H9 (cell line): ENCODE measurements around the gene PKNOX2. TPM values are rescaled to one million over a fixed set of nuclear protein-coding genes. Genes with fewer than 3 reads are reported as not detected.

ENCODE experiments used
- DNase-seq: peaks from one replicate; pipeline ENCODE4 v3.0.0-alpha.2; 2017
- H2AFZ ChIP-seq: one replicate; pipeline ENCODE4 v1.6.1; 2013; ENCODE audit warnings: mild to moderate bottlenecking, low read length, control low read depth, moderate library complexity
- H2AK5ac ChIP-seq: 2 replicates; pipeline ENCODE4 v1.6.1; 2013; ENCODE audit warnings: low read length, control low read depth, mixed read lengths; ENCODE audit not compliant: insufficient read length
- H2BK120ac ChIP-seq: one replicate; pipeline ENCODE4 v1.6.1; 2013; ENCODE audit warnings: low read depth, mild to moderate bottlenecking, low read length, control low read depth, inconsistent platforms; ENCODE audit not compliant: poor library complexity, severe bottlenecking
- H2BK12ac ChIP-seq: 2 replicates; pipeline ENCODE4 v1.6.1; 2013; ENCODE audit warnings: low read length, control low read depth, mixed read lengths, low read depth; ENCODE audit not compliant: insufficient read length
- H2BK15ac ChIP-seq: 2 replicates; pipeline ENCODE4 v1.6.1; 2013; ENCODE audit warnings: low read depth, low read length, control low read depth
- H2BK20ac ChIP-seq: one replicate; pipeline ENCODE4 v1.6.1; 2013; ENCODE audit warnings: low read depth, mild to moderate bottlenecking, low read length, control low read depth, inconsistent platforms; ENCODE audit not compliant: poor library complexity, severe bottlenecking
- H2BK5ac ChIP-seq: 2 replicates; pipeline ENCODE4 v1.6.1; 2013; ENCODE audit warnings: low read length, control low read depth, mixed read lengths; ENCODE audit not compliant: insufficient read length
- H3K14ac ChIP-seq: 2 replicates; pipeline ENCODE4 v1.6.1; 2013; ENCODE audit warnings: low read length, control low read depth; ENCODE audit not compliant: insufficient read depth
- H3K18ac ChIP-seq: 2 replicates; pipeline ENCODE4 v1.6.1; 2013; ENCODE audit warnings: low read depth, mild to moderate bottlenecking, mixed read lengths, low read length, control low read depth; ENCODE audit not compliant: insufficient read length
- H3K23ac ChIP-seq: 2 replicates; pipeline ENCODE4 v1.6.1; 2013; ENCODE audit warnings: low read length, control low read depth, mixed read lengths, low read depth; ENCODE audit not compliant: insufficient read length
- H3K23me2 ChIP-seq: 2 replicates; pipeline ENCODE4 v1.6.1; 2013; ENCODE audit warnings: low read depth, mild to moderate bottlenecking, mixed read lengths, low read length, control low read depth; ENCODE audit not compliant: insufficient read length, poor library complexity, severe bottlenecking
- H3K27ac ChIP-seq: 2 replicates; pipeline ENCODE4 v1.5.1; 2013; ENCODE audit warnings: low read length, control low read depth, mixed read lengths, low read depth; ENCODE audit not compliant: insufficient read length
- H3K27me3 ChIP-seq: 2 replicates; pipeline ENCODE4 v1.6.1; 2013; ENCODE audit warnings: low read length, control low read depth, inconsistent platforms; ENCODE audit not compliant: insufficient read depth
- H3K4ac ChIP-seq: 2 replicates; pipeline ENCODE4 v1.6.1; 2013; ENCODE audit warnings: low read depth, mild to moderate bottlenecking, control low read depth, inconsistent platforms, low read length, moderate library complexity
- H3K4me1 ChIP-seq: 2 replicates; pipeline ENCODE4 v1.6.1; 2013; ENCODE audit warnings: low read length, control low read depth, inconsistent platforms; ENCODE audit not compliant: insufficient read depth
- H3K4me2 ChIP-seq: 2 replicates; pipeline ENCODE4 v1.6.1; 2013; ENCODE audit warnings: low read length, control low read depth, mixed read lengths; ENCODE audit not compliant: insufficient read length, insufficient read depth
- H3K56ac ChIP-seq: 2 replicates; pipeline ENCODE4 v1.6.1; 2013; ENCODE audit warnings: low read depth, mild to moderate bottlenecking, mixed read lengths, low read length, control low read depth; ENCODE audit not compliant: insufficient read length
- H3K79me1 ChIP-seq: 2 replicates; pipeline ENCODE4 v1.6.1; 2013; ENCODE audit warnings: low read depth, mild to moderate bottlenecking, moderate library complexity, low read length, control low read depth, inconsistent platforms; ENCODE audit not compliant: insufficient read depth, poor library complexity, severe bottlenecking
- H3K79me2 ChIP-seq: 2 replicates; pipeline ENCODE4 v1.6.1; 2013; ENCODE audit warnings: low read length, control low read depth, inconsistent platforms; ENCODE audit not compliant: insufficient read depth
- H3K9ac ChIP-seq: 2 replicates; pipeline ENCODE4 v1.6.1; 2013; ENCODE audit warnings: low read length, control low read depth, mixed read lengths; ENCODE audit not compliant: insufficient read length; ENCODE audit errors: extremely low read depth
- H3K9me3 ChIP-seq: one replicate; pipeline ENCODE4 v1.6.1; 2013; ENCODE audit warnings: low read depth, low read length, inconsistent platforms; ENCODE audit not compliant: control insufficient read depth
- H3T11ph ChIP-seq: one replicate; pipeline ENCODE4 v1.6.1; 2013; ENCODE audit warnings: mild to moderate bottlenecking, low read length, control low read depth, inconsistent platforms
- H4K20me1 ChIP-seq: one replicate; pipeline ENCODE4 v1.6.1; 2013; ENCODE audit not compliant: control insufficient read depth, insufficient read length, insufficient read depth
- H4K5ac ChIP-seq: 2 replicates; pipeline ENCODE4 v1.6.1; 2013; ENCODE audit warnings: low read depth, mild to moderate bottlenecking, mixed read lengths, low read length, control low read depth; ENCODE audit not compliant: insufficient read length
- H4K8ac ChIP-seq: replicated peaks from 2 replicates; pipeline ENCODE4 v1.6.1; 2013; ENCODE audit warnings: low read length, control low read depth, mixed read lengths, low read depth; ENCODE audit not compliant: insufficient read length
- H4K91ac ChIP-seq: 2 replicates; pipeline ENCODE4 v1.6.1; 2013; ENCODE audit warnings: low read depth, mild to moderate bottlenecking, moderate library complexity, mixed read lengths, low read length, control low read depth; ENCODE audit not compliant: insufficient read length
- H3K27ac Mint-ChIP-seq, 3 experiments: 2 replicates in 2 of 3; 3 replicates in 1 of 3; pipeline ENCODE4 v1.8.0; 2020 to 2021; ENCODE audit warnings: mixed read lengths in 3 of 3, mild to moderate bottlenecking in 1 of 3, moderate library complexity in 1 of 3
- H3K27me3 Mint-ChIP-seq: 2 replicates; pipeline ENCODE4 v1.8.0; 2021; ENCODE audit warnings: low read depth, mild to moderate bottlenecking, moderate library complexity, mixed read lengths
- H3K36me3 Mint-ChIP-seq, 3 experiments: 2 replicates in 2 of 3; 3 replicates in 1 of 3; pipeline ENCODE4 v1.8.0; 2020 to 2021; ENCODE audit warnings: low read depth in 3 of 3, mixed read lengths in 3 of 3; ENCODE audit not compliant: insufficient read depth in 1 of 3
- H3K4me1 Mint-ChIP-seq, 2 experiments: 2 replicates each; pipeline ENCODE4 v1.8.0; 2020; ENCODE audit warnings: mixed read lengths in 2 of 2
- H3K4me3 Mint-ChIP-seq, 2 experiments: 2 replicates in 1 of 2; 3 replicates in 1 of 2; pipeline ENCODE4 v1.8.0; 2020 to 2021; ENCODE audit warnings: mild to moderate bottlenecking in 2 of 2, mixed read lengths in 2 of 2, moderate library complexity in 1 of 2
- H3K9me3 Mint-ChIP-seq, 2 experiments: 2 replicates in 1 of 2; 3 replicates in 1 of 2; pipeline ENCODE4 v1.8.0; 2020; ENCODE audit warnings: mild to moderate bottlenecking in 2 of 2, mixed read lengths in 2 of 2, moderate library complexity in 1 of 2
- WGBS: extraction: QIAGEN DNeasy Blood & Tissue Kit; methylation state at CpG from one replicate; pipeline ENCODE4 v1.1.7; 2013; ENCODE audit warnings: missing lambda C conversion rate, low lambda C conversion rate, mixed read lengths; ENCODE audit not compliant: insufficient read length; ENCODE audit errors: extremely low coverage; 5-methylcytosine and 5-hydroxymethylcytosine counted together
- total RNA-seq: library from RNA; stranded (reverse); gene quantifications from 2 replicates; pipeline ENCODE4 v1.2.1, GENCODE V29; 2021
- TF ChIP-seq, protein P1 (sequence below): fragments of 200-600 bp; sonication (generic); conservative IDR thresholded peaks from 3 replicates; pipeline ENCODE4 v1.8.0; 2021; ENCODE audit warnings: antibody characterized with exemption, mild to moderate bottlenecking

Gene PKNOX2
- total RNA-seq, 1 experiment from 2014 or later = 1.3 TPM

DNA sequence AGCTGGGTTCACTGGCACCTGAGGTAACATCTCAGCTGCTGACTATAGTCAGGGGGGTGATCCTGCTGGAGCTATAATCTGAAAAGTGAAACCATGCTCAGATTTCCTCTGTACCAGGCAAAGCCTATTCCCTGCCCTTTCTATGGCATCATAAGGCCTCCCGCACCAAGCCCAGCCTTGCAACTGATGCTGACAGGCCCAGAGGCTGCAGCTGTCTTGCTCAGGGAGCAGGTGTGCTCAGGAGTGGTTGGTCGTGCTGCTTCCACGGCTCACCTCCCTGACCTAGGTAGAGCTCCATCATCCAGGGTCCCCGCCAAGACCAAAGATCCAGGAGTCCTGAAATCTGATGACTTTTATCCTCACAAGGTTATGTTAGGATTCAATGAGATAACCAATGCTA, 209.8 kb downstream of the PKNOX2 start:
- Mint-ChIP-seq H3K4me3 (no peak overlapping the region), H3K27me3 (peaks cover 19% of the 10 kb centered on the region), H3K4me1 (peaks cover 52 to 55% of the 10 kb centered on the region in 2 experiments), H3K27ac (no peak overlapping the region), H3K36me3 (no peaks in the 10 kb centered on the region), H3K9me3 (no peaks in the 10 kb centered on the region)
- Histone ChIP-seq H2BK20ac (no peak overlapping the region), H3K18ac (no peak overlapping the region), H3K79me2 (no peaks in the 10 kb centered on the region), H4K20me1 (peaks cover 4% of the 10 kb centered on the region), H2BK120ac (no peak overlapping the region), H3K27me3 (no peaks in the 10 kb centered on the region; the same call in 1 of the 2 replicates), H4K91ac (no peak overlapping the region), H2BK15ac (no peak overlapping the region), H3K9me3 (no peaks in the 10 kb centered on the region), H3T11ph (no peak overlapping the region), H3K27ac (no peak overlapping the region), H3K4me2 (no peak overlapping the region), H3K23ac (no peak overlapping the region), H3K14ac (no peak overlapping the region), H2BK5ac (no peak overlapping the region), H2AFZ (no peak overlapping the region), H2BK12ac (no peak overlapping the region), H3K4me1 (peaks cover 24% of the 10 kb centered on the region), H3K23me2 (peaks cover 12% of the 10 kb centered on the region), H3K4ac (no peak overlapping the region), H3K56ac (no peak overlapping the region), H4K5ac (no peak overlapping the region), H3K9ac (no peak overlapping the region), H3K79me1 (no peaks in the 10 kb centered on the region), H4K8ac (no peak overlapping the region), H2AK5ac (no peak overlapping the region)
- DNase-seq = no peak
- no CpG with 5 or more reads among the region's 4 CpGs for WGBS
- TF ChIP-seq, protein P1, sequence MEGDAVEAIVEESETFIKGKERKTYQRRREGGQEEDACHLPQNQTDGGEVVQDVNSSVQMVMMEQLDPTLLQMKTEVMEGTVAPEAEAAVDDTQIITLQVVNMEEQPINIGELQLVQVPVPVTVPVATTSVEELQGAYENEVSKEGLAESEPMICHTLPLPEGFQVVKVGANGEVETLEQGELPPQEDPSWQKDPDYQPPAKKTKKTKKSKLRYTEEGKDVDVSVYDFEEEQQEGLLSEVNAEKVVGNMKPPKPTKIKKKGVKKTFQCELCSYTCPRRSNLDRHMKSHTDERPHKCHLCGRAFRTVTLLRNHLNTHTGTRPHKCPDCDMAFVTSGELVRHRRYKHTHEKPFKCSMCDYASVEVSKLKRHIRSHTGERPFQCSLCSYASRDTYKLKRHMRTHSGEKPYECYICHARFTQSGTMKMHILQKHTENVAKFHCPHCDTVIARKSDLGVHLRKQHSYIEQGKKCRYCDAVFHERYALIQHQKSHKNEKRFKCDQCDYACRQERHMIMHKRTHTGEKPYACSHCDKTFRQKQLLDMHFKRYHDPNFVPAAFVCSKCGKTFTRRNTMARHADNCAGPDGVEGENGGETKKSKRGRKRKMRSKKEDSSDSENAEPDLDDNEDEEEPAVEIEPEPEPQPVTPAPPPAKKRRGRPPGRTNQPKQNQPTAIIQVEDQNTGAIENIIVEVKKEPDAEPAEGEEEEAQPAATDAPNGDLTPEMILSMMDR = no peak
